Neural cell (in vitro differentiated cells): ENCODE data around the gene MAEA. TPM values are rescaled to one million over a fixed set of nuclear protein-coding genes. Genes with fewer than 3 reads are reported as not detected.

Experiments used
- H2AFZ ChIP-seq: fragments of 200-600, 300-800 bp; sonication (generic), shearing (Covaris generic); 2 replicates; pipeline ENCODE4 v1.6.0; 2014; ENCODE audit warnings: low read depth, mild to moderate bottlenecking, antibody characterized with exemption, low read length, moderate library complexity
- H3F3A ChIP-seq: fragments of 200-600 bp; shearing (Covaris generic); 2 replicates; pipeline ENCODE4 v1.6.1; 2016; ENCODE audit warnings: mild to moderate bottlenecking, moderate library complexity, mixed read lengths, antibody characterized with exemption, low read length; ENCODE audit not compliant: insufficient read depth, poor library complexity, severe bottlenecking
- H3K27ac ChIP-seq: fragments of 200-600, 300-800 bp; sonication (generic), shearing (Covaris generic); 2 replicates; pipeline ENCODE4 v1.5.1; 2014; ENCODE audit warnings: mild to moderate bottlenecking, low read length, moderate library complexity
- H3K27me3 ChIP-seq: fragments of 300-800, 200-600 bp; sonication (generic), shearing (Covaris generic); 2 replicates; pipeline ENCODE4 v1.6.0; 2014; ENCODE audit warnings: mild to moderate bottlenecking, low read depth, low read length, moderate library complexity; ENCODE audit not compliant: insufficient read depth
- H3K36me3 ChIP-seq: fragments of 300-800, 200-600 bp; sonication (generic), shearing (Covaris generic); 2 replicates; pipeline ENCODE4 v1.5.1; 2014; ENCODE audit warnings: mild to moderate bottlenecking, antibody characterized with exemption, low read length, moderate library complexity; ENCODE audit not compliant: insufficient read depth
- H3K4me2 ChIP-seq: fragments of 300-800, 200-600 bp; sonication (generic), shearing (Covaris generic); 2 replicates; pipeline ENCODE4 v1.6.0; 2014; ENCODE audit warnings: mild to moderate bottlenecking, low read length
- H3K4me3 ChIP-seq: fragments of 300-800, 200-600 bp; sonication (generic), shearing (Covaris generic); 2 replicates; pipeline ENCODE4 v1.5.1; 2014; ENCODE audit warnings: mild to moderate bottlenecking, low read length, moderate library complexity
- H3K79me2 ChIP-seq: fragments of 200-600 bp; shearing (Covaris generic); replicated peaks from 2 replicates; pipeline ENCODE4 v1.6.0; 2014; ENCODE audit warnings: mild to moderate bottlenecking, low read length, moderate library complexity; ENCODE audit not compliant: insufficient read depth
- H3K9ac ChIP-seq: fragments of 300-800, 200-600 bp; sonication (generic), shearing (Covaris generic); 2 replicates; pipeline ENCODE4 v1.6.1; 2016; ENCODE audit warnings: mild to moderate bottlenecking, low read length, mixed read lengths
- H3K9me2 ChIP-seq: fragments of 200-600 bp; shearing (Covaris generic); 2 replicates; pipeline ENCODE4 v1.6.1; 2016; ENCODE audit warnings: mild to moderate bottlenecking, low read length, mixed read lengths; ENCODE audit not compliant: insufficient read depth
- H3K9me3 ChIP-seq: fragments of 200-600, 300-800 bp; sonication (generic), shearing (Covaris generic); 2 replicates; pipeline ENCODE4 v1.6.1; 2016; ENCODE audit warnings: mild to moderate bottlenecking, mixed run types, low read length, moderate library complexity, mixed read lengths
- H4K20me1 ChIP-seq: fragments of 200-600 bp; shearing (Covaris generic); 2 replicates; pipeline ENCODE4 v1.6.1; 2016; ENCODE audit warnings: mild to moderate bottlenecking, mixed run types; ENCODE audit not compliant: insufficient read depth
- CTCF ChIP-seq: fragments of 450-650 bp; IDR thresholded peaks from 2 replicates; pipeline ENCODE4 v1.5.1; 2014; ENCODE audit warnings: antibody characterized with exemption, mild to moderate bottlenecking, moderate library complexity; ENCODE audit not compliant: poor library complexity, severe bottlenecking
- EZH2 ChIP-seq: fragments of 200-600, 300-800 bp; shearing (Covaris generic), sonication (generic); IDR thresholded peaks from 2 replicates; pipeline ENCODE4 v1.6.1; 2014; ENCODE audit warnings: antibody characterized with exemption, low read length, borderline replicate concordance, mild to moderate bottlenecking; ENCODE audit not compliant: insufficient read depth, poor library complexity, severe bottlenecking
- MXI1 ChIP-seq: fragments of 450-650 bp; conservative IDR thresholded peaks from 2 replicates; pipeline ENCODE4 v1.6.1; 2014; ENCODE audit warnings: antibody characterized with exemption, mild to moderate bottlenecking; ENCODE audit not compliant: poor library complexity, severe bottlenecking
- POLR2AphosphoS5 ChIP-seq: IDR thresholded peaks from 2 replicates; pipeline ENCODE4 v1.6.1; 2012
- RAD21 ChIP-seq: fragments of 450-650 bp; conservative IDR thresholded peaks from 2 replicates; pipeline ENCODE4 v1.6.1; 2014; ENCODE audit warnings: antibody characterized with exemption, mild to moderate bottlenecking, moderate library complexity
- REST ChIP-seq: IDR thresholded peaks from 2 replicates; pipeline ENCODE4 v1.6.1; 2012; ENCODE audit warnings: borderline replicate concordance
- SMC3 ChIP-seq: fragments of 450-650 bp; conservative IDR thresholded peaks from 2 replicates; pipeline ENCODE4 v1.6.1; 2014; ENCODE audit warnings: antibody characterized with exemption, mild to moderate bottlenecking, moderate library complexity; ENCODE audit not compliant: poor library complexity
- TAF1 ChIP-seq: IDR thresholded peaks from 2 replicates; pipeline ENCODE4 v1.6.1; 2012; ENCODE audit warnings: low read depth
- polyA plus RNA-seq: library from polyadenylated mRNA; depleted of rRNA; stranded (reverse); fragments of >200 nt; gene quantifications from 2 replicates; pipeline ENCODE4 v1.2.3, GENCODE V29; 2014

The MAEA gene
- polyA plus RNA-seq, 1 donor from 2014 or later: 106 TPM

GRCh38 chr4:1328267-1329155 lies 38.8 kb downstream of the MAEA start:
- TF ChIP-seq RAD21 (no peak), SMC3 (no peak), POLR2AphosphoS5 (no peak)
- H3K9ac ChIP-seq: no peak overlapping the region
- no peak overlapping the region for H3K27ac ChIP-seq
- H3F3A ChIP-seq: no peaks in the 10 kb centered on the region
- H3K36me3 ChIP-seq: peaks cover 4% of the 10 kb centered on the region
- H3K9me2 ChIP-seq: no peaks in the 10 kb centered on the region
- H3K27me3 ChIP-seq: no peaks in the 10 kb centered on the region
- no peaks in the 10 kb centered on the region for H4K20me1 ChIP-seq
- no peak overlapping the region for H2AFZ ChIP-seq
- H3K79me2 ChIP-seq: no peaks in the 10 kb centered on the region
- H3K4me3 ChIP-seq: no peak overlapping the region
- no peaks in the 10 kb centered on the region for H3K9me3 ChIP-seq
- no peak overlapping the region for H3K4me2 ChIP-seq

- H3K79me2 ChIP-seq: no peaks in the 10 kb centered on the region
- no peak overlapping the region for H3K27ac ChIP-seq
- no peaks in the 10 kb centered on the region for H3K27me3 ChIP-seq
- H4K20me1 ChIP-seq: no peaks in the 10 kb centered on the region
- no peaks in the 10 kb centered on the region for H3K36me3 ChIP-seq
- no peak overlapping the region for H2AFZ ChIP-seq
- H3F3A ChIP-seq: no peaks in the 10 kb centered on the region
- no peaks in the 10 kb centered on the region for H3K9me3 ChIP-seq
- no peak overlapping the region for H3K9ac ChIP-seq
- no peak overlapping the region for H3K4me2 ChIP-seq
- H3K9me2 ChIP-seq: no peaks in the 10 kb centered on the region
- H3K4me3 ChIP-seq: no peak overlapping the region
- TF ChIP-seq POLR2AphosphoS5 (no peak), TAF1 (no peak), CTCF (no peak), EZH2 (no peak), MXI1 (no peak), REST (no peak)
Observed at GRCh38 chr4:1329408-1330371, 40.0 kb downstream of the MAEA start.
